B cell (primary cell): ENCODE data around the gene POLR2J2.
"Not testable (repeated sequence)": the region's sequence is repeated elsewhere in the genome, so short reads cannot be mapped to it uniquely, and the experiment has no call there.

ENCODE experiments used
- EZH2 ChIP-seq: IDR thresholded peaks from 2 replicates; pipeline ENCODE4 v1.6.1; 2012; ENCODE audit warnings: borderline replicate concordance, low read depth, mild to moderate bottlenecking, moderate library complexity, low read length; ENCODE audit not compliant: insufficient read depth, poor library complexity, severe bottlenecking
- TF ChIP-seq, protein P1 (sequence below): fragments of 200-600 bp; IDR thresholded peaks from one replicate; pipeline ENCODE4 v1.8.0; 2022; ENCODE audit warnings: antibody characterized with exemption, mild to moderate bottlenecking

DNA sequence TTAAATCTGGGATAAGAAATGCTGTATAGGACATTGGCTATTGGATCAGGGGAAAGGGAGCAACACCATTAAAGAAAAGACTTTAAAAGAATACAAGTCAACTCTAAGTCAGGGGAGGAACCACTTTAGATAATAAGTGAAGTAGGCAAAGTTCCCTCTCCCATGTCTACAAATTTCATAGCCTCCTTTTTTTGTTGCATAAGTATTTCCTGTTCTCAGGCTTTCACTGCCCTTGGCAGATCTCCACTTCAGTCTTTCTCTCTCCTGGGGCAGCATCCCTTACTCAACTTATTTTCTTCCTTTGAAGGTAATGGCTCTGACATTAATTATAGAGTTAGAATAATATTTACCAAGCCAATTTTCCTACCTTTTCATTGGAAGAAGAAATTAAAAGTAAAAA, 47.0 kb upstream of the POLR2J2 start:
- TF ChIP-seq, protein P1, sequence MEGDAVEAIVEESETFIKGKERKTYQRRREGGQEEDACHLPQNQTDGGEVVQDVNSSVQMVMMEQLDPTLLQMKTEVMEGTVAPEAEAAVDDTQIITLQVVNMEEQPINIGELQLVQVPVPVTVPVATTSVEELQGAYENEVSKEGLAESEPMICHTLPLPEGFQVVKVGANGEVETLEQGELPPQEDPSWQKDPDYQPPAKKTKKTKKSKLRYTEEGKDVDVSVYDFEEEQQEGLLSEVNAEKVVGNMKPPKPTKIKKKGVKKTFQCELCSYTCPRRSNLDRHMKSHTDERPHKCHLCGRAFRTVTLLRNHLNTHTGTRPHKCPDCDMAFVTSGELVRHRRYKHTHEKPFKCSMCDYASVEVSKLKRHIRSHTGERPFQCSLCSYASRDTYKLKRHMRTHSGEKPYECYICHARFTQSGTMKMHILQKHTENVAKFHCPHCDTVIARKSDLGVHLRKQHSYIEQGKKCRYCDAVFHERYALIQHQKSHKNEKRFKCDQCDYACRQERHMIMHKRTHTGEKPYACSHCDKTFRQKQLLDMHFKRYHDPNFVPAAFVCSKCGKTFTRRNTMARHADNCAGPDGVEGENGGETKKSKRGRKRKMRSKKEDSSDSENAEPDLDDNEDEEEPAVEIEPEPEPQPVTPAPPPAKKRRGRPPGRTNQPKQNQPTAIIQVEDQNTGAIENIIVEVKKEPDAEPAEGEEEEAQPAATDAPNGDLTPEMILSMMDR, result not testable (repeated sequence)
- TF ChIP-seq EZH2, result not testable (repeated sequence)
